ENCODE measurements around the gene SMPDL3B. TPM values are rescaled to one million over a fixed set of nuclear protein-coding genes. Genes with fewer than 3 reads are reported as not detected.

SMPDL3B gene
- total RNA-seq, 1 donor from 2014 or later: 7.0 TPM

DNA sequence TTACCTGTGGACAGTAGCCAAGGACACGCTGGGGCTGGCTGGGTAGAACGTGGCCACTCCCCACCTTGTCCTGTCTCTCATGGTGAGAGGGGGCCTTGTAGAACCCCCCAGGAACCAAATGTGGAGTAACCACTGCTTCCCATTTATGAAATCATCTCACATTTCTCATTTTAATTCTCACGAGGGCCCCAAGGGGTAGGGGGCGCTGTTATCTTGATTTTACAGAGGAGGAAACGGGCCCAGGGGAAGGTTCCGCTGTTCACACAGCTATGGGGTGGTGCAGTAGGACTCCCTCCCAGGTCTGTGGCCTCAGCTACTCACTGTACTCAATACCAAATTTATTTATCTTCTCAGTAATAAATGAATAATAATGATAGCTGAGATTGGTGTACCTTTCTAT is 5.5 kb downstream of the SMPDL3B start:
- DNase-seq (ENCODE audit: low spot score): peak; percentile 42

DNA sequence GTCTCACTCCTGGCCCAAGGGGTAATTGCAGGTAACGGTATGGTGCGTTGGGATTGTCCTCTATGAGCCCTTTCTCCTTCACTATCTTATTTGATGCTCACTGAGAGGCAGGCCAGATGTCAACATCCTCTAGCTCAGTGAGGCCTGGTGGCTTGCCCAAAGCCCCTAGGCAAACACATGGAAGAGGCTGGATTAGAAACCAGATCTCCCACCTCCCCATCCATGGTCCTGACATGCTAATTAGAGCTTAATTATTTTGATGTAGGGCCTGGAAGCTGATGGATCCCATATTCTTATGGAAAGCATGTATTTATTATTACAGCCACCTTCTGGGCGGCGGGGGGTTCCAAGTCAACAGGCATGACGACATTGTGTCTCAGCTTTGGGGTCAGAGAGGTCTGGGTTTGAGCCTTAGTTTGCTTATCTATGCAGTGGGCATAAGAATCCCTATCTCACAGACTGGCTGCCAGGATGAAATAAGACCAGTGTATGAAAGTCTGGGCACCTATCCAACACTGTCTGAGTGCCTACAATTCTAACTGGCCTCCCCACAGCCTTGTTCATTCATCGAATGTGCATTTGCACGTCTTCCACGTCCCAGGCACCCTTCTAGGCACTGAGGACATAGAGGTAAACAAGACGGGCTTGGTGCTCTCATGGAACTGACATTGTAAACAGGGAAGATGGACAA is 6.2 kb downstream of the SMPDL3B start:
- DNase-seq (ENCODE audit: low spot score): no peak

DNA sequence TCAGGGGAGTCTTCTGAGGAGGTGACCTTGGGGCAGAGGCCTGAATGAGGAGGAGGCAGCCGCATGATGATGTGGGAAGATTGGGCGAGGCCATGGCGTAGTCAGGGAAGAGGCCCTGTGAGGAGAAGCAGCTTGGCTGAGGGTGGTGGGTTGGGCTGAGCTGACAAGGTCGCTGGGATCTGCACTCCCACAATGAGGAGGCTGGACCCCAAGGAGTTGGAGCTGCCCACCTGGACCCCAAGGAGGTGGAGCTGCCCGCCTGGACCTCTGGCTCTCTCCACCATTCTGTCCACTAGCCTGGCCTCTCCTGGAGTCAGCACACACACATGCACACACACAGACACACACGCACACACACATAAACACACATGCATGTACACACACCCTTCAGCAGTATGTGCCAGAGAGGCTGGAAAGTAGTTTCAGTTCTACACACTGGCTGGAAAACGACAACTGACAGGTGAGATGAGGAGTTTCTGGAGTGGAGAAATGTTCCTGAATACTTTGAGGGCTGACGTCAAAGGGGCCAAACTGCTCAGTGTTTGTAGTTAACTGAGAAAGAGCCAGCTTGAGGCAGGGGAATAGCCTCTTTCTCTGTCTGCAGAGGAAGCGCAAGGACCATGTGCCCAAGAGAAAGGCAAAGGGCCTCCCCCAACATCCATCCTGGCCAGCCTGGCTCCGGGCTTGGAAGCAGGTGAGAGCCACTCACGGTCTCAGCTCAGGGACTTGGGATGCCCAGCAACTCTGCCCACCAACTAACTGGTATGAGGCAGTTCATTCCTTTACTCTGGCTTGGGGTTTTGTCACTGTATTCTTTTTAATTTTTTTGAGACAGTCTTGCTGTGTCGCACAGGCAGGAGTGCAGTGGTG is 7.1 kb downstream of the SMPDL3B start:
- DNase-seq (ENCODE audit: low spot score): no peak

DNA sequence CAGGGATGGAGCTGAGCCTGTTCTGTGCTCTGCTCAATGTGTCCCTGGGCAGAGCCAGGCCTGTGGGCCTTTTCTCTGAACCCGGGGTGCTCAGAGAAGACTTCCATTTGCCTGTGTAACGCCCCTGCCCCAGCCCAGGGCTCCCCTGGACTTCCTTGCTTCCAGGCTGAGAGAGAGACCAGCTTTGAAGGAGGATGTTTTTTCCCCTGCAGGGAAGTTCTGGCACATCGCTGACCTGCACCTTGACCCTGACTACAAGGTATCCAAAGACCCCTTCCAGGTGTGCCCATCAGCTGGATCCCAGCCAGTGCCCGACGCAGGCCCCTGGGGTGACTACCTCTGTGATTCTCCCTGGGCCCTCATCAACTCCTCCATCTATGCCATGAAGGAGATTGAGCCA is 10.2 kb downstream of the SMPDL3B start:
- DNase-seq (ENCODE audit: low spot score): no peak

DNA sequence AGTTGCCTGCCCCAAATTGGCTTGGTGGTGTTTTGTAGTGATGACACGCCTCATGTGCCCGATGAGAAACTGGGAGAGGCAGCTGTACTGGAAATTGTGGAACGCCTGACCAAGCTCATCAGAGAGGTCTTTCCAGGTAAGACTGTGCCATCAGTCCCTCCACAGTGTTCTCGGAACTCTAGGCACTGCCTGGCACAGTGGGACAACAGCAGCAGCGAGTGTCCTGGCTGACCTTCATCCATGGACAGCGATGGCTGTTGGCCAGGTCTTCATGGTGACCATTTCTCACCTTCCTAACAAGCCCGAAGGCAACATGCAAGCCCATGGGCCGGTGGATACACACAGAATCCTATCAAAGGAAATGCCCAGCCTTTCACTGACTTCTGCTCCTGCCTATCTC is 14.2 kb downstream of the SMPDL3B start:
- no peak for DNase-seq (ENCODE audit: low spot score)

DNA sequence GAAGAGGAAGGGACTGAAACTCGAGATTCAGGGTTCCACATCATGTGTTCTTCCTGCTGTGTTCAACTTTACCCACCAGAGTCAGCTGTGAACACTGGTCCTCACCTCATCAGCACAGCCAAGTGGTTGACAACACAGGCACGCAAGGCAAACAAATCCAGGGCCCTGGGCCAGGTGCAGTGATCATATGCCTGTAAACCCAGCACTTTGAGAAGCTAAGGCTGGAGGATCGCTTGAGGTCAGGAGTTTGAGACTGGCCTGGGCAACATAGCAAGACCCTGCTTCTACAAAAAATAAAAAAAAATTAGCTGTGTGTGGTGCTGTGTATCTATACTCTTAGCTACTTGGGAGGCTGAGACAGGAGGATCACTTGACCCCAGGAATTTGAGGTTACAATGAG is 16.6 kb downstream of the SMPDL3B start:
- DNase-seq (ENCODE audit: low spot score): no peak

DNA sequence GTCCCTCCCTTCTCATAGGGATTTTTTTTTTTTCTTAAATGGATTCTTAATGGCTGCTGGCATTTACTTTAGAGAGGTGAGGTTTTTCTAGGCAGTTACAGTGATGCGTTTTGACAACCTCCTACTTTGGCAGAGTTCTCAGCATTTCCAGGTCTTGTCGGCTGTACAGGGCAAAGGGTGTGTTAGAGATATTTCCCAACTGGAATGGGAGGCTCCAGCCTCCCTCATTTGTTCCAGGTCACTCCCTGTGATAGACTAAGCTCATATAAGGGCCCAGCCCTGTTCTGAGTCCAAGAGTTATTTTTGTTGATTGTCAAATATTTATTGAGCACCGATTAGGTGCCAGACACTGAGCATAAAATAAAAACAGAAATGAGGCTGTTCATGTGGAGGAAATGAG is 17.3 kb downstream of the SMPDL3B start:
- DNase-seq (ENCODE audit: low spot score): no peak

DNA sequence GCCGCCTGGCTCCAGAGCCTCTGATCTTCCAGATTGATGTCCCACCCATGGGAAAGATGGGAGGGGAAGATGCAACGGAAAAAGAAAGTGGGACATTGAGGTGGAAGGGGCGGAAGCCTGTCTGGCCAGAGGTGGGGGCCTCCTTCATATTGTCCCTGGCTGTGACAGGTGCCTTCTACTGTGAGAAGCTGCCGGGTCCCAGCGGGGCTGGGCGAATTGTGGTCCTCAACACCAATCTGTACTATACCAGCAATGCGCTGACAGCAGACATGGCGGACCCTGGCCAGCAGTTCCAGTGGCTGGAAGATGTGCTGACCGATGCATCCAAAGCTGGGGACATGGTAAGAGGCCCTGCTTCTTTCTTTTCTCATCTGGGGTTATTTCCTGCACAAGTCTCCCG is 19.4 kb downstream of the SMPDL3B start:
- no peak for DNase-seq (ENCODE audit: low spot score)

DNA sequence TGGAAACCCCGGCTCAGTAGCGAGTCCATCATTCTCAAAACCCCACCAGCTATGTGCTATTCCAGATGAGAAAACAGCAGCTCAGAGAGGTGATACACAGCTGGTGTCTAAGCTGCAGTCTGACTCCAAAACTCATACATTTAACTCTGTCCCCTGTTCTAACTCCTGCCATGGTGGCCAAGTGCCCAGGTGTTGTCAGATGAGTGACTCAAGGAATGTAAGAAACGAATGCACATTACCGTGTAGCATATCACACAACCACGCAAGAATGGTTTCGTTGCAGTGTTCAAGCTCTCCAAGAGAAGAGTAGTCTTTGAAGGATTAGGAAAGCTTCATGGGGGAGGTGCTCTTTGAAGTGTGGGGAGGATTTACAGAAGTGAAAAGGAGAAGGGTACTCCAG is 20.3 kb downstream of the SMPDL3B start:
- DNase-seq (ENCODE audit: low spot score): no peak

DNA sequence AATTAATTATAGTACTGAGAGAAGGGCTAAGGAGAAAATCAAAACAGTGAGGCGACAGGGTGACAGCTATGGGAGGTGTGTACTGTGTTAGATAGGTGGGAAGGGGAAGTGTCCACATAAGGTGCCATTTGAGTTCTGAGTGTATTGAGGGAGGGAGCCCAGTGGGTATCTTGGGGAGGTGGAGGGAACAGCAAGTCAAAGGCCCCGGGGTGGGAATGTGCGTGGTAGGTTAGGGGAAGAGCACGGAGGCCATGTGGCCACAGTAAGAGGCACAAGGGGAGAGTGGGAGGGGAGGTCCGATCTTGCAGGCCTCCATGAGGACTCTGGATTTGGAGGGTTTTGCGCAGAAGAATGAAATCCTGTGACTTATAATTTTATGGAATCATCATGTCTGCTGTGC is 22.0 kb downstream of the SMPDL3B start:
- DNase-seq (ENCODE audit: low spot score): no peak

DNA sequence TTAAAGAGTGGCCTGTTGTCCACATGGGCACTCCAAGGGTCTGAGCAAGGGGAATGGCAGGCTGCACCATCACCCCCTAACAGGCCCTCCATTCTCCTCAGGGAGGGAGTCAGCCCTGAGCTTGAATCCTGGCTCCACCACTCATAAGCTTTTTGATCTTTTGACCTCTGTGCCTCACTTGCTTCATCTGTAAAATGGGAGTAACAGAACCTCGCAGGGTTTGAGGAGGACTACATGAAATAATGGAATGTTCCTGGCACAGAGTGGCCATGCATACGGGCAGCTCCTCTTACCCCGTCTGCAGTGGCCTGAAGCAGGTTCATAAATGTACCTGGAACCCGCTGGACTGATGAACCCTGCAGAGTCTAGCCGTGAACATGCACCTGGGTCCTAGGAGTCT is 22.9 kb downstream of the SMPDL3B start:
- DNase-seq (ENCODE audit: low spot score): no peak

DNA sequence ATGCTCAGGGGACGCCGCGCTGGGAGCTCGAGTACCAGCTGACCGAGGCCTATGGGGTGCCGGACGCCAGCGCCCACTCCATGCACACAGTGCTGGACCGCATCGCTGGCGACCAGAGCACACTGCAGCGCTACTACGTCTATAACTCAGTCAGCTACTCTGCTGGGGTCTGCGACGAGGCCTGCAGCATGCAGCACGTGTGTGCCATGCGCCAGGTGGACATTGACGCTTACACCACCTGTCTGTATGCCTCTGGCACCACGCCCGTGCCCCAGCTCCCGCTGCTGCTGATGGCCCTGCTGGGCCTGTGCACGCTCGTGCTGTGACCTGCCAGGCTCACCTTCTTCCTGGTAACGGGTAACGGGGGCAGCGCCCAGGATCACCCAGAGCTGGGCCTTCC is 23.7 kb downstream of the SMPDL3B start:
- DNase-seq (ENCODE audit: low spot score): no peak

DNA sequence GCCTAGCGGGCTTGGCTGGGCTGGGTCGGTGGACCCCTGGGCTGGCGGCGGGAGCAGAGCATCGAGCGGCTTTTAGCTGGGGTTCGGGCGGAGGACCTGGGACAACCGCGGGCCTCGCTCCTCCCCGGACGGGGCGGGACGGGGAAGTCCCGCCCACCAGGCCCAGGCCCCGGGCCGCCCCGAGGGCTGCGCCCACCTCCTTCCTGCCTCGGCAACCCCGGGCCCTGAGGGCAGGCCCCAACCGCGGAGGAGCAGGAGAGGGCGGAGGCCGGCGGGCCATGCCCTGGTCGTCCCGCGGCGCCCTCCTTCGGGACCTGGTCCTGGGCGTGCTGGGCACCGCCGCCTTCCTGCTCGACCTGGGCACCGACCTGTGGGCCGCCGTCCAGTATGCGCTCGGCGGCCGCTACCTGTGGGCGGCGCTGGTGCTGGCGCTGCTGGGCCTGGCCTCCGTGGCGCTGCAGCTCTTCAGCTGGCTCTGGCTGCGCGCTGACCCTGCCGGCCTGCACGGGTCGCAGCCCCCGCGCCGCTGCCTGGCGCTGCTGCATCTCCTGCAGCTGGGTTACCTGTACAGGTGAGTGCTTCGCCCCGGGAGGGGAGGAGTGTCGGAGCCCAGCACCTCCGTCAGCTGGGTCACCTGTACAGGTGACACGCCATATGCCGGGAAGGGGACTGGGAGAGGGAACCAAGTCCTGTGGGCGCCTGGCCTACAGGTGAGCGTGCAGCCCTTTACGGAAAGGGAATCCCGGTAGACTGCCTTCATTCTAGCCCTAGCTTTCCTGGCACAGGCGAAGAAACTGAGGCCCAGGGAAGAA is 25.2 kb downstream of the SMPDL3B start, which contains the start of gene XKR8:
XKR8 (plus strand) TSS at position 182 of the 812 bp plus-strand sequence; CDS start at position 279, 97 bp downstream.
- peak; percentile 74 for DNase-seq (ENCODE audit: low spot score)

DNA sequence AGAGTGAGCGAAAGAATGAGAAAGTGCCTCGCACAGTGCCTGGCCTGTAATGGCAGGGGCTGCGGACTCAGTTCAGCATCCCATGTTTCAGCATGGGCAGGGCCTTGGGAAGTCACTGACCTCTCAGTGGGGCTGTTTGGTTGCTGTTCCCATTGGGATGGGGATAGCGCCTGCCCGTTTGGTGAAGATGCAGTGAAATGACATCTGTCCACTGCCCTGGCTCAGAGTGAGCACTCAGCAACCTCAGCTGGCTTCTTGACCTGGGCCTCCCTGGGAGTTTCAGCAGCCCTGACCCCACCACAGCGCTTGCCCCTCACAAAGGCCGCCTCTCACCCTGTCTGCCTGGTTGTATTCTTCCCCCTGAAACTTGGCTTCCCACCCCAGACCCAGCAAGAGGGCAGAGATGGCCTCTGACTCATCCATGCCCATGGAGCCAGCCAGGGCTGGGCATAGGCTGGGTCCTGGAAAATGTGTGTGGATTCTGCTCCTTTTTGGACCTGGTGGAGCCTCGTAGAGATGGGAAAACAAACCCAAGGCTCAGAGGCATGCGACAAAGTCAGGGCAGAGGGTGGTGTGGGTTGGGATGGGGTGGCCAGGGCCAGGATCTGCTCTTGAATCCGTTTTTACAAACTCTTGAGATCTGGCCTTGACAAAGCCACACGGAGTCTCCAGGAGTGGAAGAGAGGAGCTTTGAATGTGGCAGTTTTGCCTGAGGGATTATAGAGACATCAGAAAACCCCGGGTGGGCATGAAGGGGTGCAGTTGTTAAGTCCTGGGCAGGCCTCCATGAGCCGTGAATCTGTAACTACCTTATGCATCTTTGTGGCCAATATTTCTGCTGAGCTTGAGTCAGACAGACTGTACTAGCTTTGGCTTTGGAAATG is 26.2 kb downstream of the SMPDL3B start:
- DNase-seq (ENCODE audit: low spot score): no peak

DNA sequence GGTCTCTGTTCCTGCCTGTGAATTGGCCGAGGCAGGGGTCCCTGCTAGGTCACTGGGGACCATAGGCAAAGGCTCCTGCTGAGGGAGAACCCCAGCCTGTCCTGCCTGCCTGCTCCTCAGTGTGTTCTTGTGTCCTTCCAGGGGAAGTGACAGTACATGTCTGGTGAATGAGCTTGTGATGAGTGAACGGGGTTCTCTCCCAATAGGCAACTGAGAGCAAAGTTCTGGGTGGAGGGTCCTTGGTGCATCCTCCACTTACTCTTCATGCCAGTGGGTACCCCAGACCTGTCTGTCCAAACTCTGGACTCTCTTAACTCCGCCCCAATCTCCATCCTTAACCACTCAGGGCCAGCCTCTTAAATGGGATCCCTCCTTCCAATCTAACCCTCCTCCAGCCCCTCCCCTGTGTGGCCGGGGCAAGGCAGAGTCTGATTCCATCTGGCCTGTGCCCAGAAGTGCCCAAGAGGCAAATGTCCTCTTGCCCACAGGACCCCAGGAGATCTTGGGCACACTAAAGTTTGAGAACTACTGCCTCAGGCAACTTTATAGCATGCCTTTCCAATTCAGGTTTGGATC is 26.9 kb downstream of the SMPDL3B start:
- no peak for DNase-seq (ENCODE audit: low spot score)

DNA sequence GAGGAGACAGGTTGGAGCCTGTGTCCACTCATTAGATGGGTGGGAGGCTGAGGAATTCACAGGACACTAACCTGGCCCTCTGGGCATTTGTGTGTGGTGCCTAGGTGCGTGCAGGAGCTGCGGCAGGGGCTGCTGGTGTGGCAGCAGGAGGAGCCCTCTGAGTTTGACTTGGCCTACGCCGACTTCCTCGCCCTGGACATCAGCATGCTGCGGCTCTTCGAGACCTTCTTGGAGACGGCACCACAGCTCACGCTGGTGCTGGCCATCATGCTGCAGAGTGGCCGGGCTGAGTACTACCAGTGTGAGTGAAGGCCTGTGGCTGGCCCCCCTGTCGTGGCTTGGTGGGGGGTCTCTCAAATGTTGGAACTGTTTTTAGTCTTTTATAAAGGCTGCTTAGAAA is 28.6 kb downstream of the SMPDL3B start:
- DNase-seq (ENCODE audit: low spot score): no peak

DNA sequence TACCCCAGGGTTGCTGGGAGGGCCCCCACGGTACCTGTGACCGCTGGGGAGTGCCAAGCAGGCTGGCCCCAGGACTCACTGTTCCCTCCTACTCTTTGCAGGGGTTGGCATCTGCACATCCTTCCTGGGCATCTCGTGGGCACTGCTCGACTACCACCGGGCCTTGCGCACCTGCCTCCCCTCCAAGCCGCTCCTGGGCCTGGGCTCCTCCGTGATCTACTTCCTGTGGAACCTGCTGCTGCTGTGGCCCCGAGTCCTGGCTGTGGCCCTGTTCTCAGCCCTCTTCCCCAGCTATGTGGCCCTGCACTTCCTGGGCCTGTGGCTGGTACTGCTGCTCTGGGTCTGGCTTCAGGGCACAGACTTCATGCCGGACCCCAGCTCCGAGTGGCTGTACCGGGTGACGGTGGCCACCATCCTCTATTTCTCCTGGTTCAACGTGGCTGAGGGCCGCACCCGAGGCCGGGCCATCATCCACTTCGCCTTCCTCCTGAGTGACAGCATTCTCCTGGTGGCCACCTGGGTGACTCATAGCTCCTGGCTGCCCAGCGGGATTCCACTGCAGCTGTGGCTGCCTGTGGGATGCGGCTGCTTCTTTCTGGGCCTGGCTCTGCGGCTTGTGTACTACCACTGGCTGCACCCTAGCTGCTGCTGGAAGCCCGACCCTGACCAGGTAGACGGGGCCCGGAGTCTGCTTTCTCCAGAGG is 31.8 kb downstream of the SMPDL3B start:
- no peak for DNase-seq (ENCODE audit: low spot score)

DNA sequence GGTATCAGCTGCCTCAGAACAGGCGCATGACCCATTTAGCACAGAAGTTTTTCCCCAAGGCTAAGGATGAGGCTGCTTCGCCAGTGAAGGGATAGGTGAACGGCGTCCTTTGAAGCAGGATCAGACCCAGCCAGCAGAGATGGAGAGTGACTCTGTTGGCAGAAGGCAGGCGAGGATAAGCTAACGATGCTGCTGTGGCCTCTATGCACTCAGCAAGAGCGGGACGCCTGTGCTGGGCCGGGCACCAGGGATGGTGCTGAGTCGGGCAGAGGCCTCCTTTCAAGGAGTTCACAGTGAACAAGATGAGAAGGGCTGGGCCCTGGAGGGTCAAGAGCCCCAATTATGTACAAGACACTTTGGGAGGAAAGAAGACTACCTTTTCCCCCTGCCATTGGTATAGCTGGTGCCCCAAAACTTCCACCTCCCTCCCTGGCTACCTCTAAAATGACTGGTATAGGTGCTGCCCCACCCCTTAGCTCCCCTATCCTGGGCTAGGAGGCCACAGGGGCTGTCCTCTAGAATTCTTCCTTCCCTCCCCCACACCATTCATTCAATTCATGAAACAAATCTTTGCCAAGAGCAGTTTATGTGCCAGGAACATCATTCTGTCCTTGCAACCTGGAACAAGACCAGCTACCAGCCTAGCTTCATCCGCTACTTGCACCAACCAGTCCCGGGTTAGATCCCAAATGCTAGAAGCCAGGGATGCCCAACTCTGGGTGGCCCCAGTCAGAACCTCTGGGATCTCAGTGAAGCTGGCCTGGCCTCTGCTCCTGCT is 32.5 kb downstream of the SMPDL3B start:
- no peak for DNase-seq (ENCODE audit: low spot score)

DNA sequence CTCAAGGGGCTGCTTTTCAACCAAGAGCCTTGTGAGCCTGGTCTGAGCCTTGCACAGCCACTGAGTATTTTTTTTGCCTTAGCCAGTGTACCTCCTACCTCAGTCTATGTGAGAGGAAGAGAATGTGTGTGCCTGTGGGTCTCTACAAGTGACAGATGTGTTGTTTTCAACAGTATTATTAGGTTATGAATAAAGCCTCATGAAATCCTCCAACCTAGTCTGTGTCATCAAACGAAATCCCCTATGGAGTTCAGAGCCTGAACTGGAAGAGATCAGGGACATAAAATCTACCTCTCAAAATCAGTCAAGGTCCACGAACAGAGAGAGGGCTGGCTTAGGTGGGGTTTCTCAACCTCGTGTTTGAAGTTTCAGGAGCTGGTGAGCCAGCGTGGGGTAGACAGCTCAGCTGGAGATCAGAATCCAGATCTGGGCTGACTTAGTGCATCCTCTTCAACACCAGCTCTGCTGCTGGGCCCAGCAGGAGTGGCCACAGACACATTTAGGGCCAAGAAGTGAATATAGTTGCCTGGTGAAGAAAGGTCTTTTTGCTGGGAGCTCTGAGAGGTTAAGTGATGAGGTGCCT is 33.2 kb downstream of the SMPDL3B start:
- no peak for DNase-seq (ENCODE audit: low spot score)
